Measurements from ENCODE around the gene TTC27.
A peak's percentile ranks its signal among the peaks of the same experiment; 100 is the strongest.
"Not testable (repeated sequence)": the region's sequence is repeated elsewhere in the genome, so short reads cannot be mapped to it uniquely, and the experiment has no call there.

Gene TTC27

DNA sequence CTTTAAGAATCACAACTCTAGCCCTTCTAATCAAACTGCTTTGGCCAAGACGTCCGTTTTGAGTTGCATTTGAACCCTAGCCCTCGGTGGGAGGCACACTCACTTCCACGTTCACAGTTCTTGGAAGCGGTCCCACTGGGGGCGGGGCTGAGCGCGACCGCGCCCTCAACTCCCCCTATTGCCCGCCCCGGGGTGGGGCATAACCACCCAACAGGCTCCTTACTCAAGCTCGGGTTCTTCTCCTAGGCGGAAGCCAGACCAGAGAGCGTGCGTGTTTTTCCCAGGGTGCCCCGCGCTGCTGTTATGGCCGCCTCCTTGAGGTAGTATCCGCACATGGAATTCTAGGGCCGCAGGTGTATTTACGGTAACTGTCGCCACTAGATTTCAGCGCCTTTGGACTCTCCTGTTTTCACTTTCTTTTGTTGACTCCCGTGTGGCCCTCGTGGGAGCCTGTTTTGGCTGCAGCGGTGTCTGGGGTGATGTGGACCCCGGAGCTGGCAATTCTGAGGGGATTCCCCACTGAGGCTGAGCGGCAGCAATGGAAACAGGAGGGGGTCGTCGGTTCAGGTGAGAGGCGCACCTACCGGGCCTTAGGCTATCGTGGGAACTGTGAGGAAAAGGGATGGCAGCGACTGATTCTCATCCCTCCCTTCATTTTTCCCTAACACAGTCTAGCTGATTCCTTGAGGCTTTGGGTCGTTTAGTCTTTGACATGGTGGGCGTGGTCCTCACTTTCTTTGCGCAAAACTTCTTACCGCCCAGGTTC is at the start of gene TTC27:
TTC27 (plus strand) TSS at position 237 of the 766 bp plus-strand sequence; CDS start at position 480, 243 bp downstream.
- peak; percentile 94 for DNase-seq (ENCODE audit: low read depth)

DNA sequence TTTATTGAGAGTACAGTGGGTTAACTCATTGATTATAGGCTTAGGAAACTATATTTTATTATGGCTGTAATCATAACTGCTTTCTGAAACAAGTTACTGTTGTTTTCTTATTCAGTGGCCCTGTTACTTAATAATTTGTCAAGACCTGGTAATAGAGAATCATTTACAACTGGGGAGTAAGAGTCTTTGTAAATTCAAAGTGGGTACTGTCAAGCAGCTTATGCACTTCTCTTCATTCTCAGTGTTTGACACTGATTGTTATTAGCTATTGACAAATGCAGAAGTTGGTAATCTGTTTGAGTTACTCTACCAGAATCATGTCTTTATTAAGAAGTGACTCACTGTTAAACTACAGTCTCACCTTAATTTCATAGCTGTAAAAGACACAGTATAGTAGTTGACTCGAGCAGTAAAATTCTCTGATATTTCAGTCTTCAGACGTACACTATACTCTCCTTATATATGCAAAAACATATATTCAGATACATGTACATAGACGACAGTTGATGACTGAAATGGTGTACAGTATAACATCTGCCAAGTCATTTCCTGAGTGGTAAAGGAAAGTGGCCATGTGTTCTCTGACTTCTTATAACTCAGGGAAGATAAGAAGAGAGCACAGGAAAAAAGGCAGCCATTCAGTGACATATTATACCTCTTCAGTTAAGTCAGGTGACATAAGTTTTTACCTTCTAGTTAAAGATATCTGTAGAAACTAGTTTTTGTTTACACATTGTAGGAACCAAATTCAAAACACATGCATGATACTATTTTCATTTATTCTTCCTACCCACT is 36.0 kb upstream of the TTC27 start:
- DNase-seq (ENCODE audit: low read depth) = peak; percentile 29

DNA sequence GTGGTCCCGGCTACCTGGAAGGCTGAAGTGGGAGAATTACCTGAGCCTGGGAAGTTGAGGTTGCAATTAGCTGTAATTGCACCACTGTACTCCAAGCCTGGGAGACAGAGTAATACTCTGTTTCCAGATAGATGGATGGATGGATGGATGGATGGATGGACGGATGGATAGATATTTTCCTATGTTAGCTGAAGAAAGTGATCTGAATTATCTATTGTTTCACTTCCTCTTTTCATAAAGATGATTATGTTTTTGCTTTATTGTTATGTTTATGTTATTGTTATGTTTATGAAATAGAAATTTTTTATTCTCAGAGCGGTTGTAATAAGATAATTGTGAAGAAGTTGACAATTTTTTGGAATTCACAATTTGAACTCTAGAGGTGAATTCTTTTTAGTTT is 33.3 kb upstream of the TTC27 start:
- DNase-seq (ENCODE audit: low read depth) = no peak

DNA sequence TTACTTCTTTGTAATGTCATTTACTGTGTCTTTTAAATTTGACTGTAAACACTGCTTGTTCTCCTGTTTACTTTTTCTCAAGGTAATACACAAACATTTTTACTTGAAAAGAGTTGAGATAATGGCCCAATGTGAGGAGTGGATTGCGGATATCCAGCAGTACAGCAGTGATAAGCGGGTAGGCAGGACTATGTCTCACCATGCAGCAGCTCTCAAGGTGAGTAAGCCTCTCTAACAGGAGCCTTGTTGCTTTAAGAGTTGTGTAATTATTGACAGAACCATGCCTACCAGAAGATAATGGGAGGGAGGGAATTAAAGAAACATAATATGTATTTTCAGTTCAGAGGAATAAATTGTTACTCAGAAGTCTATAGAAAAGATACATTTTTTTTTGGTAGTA is 16.5 kb upstream of the TTC27 start:
- DNase-seq (ENCODE audit: low read depth) = peak; percentile 63

DNA sequence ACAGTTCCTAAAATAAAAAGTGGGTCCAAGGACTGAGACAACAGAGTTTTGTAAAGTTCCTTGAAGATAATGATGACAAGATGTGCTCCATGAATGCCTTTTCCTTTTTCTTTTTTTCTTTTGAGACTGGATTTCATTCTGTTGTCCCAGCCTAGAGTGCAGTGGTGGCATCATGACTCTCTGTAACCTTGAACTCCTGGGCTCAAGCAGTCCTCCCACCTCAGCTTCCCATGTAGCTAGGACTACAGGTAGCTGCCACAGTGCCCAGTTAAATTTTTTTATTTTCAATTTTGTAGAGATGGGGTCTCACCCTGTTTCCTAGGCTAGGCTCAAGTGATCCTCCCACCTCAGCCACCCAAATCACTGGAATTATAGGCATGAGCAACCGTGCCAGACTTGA is 16.1 kb upstream of the TTC27 start:
- no peak for DNase-seq (ENCODE audit: low read depth)

DNA sequence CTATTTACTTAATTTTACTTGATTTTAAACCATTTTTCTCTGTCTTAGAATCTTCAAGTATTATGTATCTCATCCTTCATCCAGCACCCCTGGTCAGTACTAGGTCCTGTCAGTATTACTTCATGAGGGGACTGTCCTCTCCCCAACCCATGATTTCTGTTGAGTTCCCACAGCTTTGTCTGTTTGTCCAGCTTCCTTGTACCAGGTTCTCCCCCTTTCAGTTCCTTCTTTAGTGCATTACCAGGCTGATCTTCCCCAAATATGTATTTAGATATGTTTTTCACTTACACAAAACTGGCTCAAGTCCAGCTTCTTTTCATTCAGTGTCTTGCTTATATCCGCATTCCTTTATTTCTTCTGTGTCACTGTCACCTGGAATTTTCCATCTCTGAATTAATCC is 13.8 kb upstream of the TTC27 start:
- no peak for DNase-seq (ENCODE audit: low read depth)

DNA sequence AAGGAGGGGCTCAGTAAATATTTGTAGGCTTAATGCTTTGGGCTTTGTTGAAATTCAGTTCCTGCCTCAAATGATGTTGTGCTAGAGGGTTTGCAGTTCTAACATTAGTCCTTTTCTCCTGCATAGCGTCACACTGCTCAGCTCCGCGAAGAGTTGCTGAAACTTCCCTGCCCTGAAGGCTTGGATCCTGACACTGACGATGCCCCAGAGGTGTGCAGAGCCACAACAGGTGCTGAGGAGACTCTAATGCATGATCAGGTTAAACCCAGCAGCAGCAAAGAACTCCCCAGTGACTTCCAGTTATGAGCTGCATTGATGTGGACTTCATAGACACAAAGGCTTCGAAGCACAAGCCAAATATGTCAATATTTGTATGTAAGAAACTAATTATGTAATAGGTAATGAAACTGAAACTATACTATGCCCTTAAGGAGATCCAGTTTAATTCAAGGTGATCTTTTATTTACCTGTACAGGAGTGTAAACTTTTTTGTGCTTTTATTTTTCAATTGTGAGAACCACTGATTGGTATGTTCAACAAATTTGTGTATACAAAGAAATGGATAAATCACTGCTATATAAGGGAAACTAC is 10.2 kb upstream of the TTC27 start:
- no peak for DNase-seq (ENCODE audit: low read depth)

DNA sequence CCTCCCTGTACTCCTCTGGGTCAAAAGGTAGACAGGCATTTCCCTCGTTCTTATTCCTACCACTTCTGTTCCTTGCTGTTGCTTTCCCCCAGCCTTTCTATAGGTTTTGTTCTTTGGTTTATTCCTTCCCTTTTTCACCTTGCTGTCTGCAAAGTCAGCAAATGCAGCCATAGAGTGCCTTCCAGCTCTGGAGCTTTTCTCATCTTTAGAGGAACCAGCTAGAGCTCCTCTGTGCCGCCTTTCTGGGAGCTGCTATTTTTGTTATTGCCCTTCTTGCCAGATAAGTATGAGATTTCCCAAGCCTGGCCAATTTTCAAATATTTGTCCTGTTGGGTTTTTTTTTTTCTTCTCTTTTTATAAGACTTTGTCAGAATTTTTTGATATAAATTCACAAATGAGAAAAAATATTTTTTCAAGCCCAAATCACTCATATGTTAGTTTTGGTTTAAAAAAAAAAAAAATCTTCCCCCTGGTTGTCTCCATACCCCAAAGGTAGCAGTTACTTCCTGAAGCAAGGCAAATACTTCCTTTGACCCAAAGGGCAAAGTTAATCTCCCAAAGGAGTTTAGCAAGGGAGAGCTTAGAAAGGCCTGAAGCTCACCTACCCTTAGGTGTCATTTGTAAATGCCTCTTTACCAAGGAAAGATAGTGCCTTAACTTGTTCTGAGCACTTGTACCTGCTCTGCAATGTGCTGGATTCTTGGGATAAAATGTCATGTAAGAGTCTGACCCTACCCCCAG is 5.1 kb upstream of the TTC27 start:
- DNase-seq (ENCODE audit: low read depth) = no peak

DNA sequence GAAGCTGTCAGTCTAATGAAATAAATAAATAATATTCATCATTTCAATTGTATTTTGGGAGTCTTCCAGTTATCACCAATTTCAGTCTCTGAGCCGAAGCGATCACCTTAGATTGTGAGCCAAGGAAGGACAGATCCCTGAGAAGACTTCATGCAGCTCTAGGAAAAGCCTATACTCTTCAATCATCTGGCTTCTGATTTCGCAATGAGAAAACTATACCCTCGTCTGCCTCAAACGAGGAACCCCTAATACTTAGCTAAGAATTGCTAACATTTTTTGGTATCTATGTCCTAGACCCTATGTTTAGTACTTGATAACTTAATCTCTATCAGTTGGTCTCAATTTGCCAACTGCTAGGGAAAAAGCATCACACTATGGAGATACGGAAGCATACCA is 4.5 kb upstream of the TTC27 start:
- no peak for DNase-seq (ENCODE audit: low read depth)

DNA sequence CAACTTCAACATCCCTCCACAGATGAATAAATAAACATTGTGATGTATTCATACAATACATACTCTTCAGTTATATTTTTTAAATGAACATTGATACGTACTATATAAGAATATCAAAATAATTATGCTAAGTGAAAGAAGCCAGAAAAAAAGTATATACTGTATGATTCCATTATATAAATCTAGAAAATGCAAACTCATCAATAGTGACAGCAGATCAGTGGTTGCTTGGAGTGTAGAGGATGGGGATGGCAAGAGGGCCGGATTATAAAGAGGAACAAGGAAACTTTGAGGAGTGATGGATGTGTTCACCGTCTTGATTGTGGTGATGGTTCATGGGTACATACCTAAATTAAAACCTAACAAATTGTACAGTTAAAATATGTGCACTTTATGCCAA is 3.0 kb upstream of the TTC27 start:
- DNase-seq (ENCODE audit: low read depth) = no peak

DNA sequence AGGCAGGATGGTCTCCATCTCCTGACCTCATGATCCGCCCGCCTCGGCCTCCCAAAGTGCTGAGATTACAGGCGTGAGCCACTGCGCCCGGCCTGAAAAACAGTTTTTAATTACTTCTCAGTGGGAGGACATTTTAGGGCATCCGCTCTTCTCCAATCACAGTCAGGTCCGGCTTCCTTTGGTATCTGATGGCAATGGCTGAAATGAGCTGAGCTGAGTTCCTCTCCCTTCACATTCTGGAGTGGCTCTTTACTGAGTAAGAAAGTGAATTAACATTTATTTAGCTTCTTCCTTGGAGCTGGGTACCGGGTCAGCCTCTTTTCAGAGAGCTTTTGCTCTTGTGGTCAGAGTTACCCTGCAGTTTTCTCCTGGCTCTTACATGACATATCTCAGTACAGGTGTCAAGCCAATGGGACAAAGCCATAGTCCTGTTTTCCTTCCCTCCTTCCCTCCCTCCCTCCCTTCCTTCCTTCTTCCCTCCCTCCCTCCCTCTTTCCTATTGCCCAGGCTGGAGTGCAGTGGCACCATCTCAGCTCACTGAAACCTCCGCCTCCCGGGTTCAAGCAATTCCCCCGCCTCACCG is 1.1 kb upstream of the TTC27 start:
- no peak for DNase-seq (ENCODE audit: low read depth)

DNA sequence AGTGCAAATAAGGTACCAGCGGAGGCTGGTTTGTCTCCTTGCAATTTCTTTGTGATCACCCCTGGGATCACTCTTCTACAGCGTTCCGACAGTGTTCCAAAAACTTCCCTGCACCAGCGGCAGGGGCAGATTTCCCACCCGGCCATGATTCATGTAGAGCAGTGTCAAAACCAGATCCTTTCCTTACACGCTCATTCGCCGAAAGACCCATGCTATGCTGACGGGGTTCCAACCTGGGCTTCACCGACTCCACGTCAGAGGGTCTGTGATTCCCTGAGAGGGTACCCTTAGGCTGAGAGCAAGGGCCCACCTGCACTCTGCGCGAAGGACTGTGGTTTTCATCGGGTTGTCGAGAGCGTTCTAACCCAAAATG is 423 bp upstream of the TTC27 start:
- DNase-seq (ENCODE audit: low read depth) = peak; percentile 56

DNA sequence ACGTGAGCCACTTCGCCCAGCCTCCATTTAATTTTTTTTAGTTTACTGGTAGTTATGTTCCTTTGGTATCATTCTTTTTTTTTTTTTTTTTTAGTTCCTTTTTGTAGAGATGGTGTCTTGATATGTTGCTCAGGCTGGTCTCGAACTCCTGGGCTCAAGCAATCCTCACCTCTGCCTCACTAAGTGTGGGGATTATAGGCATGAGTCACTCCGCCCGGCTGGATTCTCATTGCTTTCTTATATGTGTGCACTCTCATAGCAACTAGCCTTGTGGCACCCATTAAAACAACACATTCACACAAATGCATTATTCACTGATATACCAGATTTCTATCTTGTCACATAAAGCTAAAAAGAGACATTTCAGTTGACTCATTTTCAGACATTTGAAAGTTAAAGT is 4.2 kb downstream of the TTC27 start:
- peak; percentile 76 for DNase-seq (ENCODE audit: low read depth)

DNA sequence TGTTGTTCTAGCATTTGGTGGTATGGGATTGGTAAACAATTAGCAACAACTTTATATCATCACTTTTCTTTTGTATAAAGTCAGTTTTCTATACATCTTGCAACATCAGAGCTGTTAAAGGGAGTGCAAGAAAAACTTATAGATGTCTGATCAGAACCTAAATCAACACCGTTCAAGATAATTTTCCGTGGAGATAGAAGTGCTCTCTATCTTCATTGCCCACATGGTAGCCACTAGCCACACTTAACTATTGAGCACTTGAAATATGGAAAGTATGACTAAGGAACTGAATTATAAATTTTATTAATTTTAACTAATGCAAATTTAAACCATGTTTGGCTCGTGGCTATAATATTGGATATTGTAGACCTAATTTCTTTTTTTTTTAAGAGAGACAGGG is 5.2 kb downstream of the TTC27 start:
- DNase-seq (ENCODE audit: low read depth) = no peak

DNA sequence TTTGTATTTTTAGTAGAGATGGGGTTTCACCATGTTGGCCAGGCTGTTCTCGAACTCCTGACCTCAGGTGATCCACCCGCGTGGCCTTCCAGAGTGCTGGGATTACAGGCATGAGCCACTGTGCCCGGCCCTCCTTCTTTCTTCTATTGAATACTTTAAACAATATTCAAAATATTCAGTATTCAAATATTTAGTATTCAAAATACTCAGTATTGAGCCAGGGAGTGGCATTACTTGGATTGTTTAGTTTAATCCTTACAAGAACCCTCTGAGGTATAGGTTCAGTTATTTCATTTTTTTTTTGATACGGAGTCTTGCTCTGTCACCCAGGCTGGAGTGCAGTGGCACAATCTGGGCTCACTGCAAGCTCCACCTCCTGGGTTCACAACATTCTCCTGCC is 10.7 kb downstream of the TTC27 start:
- DNase-seq (ENCODE audit: low read depth) = not testable (repeated sequence)

DNA sequence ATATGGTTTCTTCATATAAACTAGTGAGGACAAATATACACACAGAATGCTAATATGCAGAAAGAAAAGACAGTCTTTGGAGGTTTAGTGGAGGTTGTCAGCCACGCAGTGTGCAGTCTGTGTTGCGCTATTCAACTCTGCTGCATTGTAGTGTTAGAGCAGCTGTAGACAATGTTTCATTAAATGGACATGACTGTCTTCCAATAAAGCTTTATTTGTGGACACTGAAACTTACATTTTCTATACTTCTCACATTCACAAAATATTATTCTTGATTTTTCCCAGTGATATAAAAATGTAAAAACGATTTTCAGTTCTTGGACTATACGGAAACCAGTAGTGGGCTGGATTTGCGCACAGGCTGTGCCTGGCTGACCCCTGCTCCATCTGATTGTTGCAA is 13.3 kb downstream of the TTC27 start:
- DNase-seq (ENCODE audit: low read depth) = no peak

DNA sequence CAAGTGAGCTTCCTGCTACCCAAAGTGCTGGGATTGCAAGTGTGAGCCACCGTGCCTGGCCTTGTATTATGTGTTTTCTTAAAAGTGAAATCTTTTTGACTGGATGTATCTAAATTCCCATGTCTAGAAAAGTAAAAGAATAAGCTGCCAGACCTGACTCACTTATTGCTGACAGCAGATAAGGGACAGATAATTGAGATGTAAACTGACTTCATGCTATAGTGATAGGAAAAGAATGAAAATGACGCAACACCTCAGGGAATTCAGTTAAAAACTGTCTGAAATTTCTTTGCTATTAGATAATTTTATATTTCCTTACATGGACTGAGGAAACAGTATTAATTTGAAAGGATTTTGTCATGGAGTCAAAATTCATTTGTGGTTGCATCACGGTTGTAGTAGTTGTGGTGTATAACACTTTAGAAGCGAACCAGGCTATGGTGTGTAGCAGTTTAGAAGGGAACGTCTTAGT is 19.4 kb downstream of the TTC27 start:
- peak; percentile 97 for DNase-seq (ENCODE audit: low read depth)

DNA sequence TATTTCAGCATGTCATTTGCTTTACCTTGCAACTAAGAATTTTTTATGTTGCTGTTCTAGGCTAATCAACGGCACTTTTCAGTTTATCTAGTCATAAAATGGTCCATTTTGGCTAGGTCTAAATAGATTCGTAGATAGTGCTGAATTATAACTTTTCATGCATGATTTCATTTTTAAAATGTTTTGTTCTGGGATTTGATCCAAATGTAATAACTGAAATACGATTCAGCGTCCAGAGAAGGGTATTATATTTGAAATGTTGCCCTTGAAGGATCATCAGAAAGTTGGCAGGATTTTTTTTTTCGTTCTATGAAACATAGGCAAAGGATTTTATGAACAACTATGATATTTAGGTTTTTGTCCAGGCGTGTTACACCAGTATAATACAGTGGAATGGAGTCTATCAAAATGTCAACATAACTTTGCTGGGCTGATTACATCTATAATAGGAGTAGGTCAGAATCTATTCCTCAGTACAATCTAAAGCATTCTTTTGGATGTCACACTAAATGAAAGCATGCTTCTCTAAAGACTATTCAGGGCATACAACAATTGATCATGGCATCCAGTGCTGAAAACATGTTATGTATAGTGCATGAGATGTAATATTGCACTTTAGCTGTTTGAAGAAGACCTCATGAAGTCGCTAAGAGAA is 24.8 kb downstream of the TTC27 start:
- no peak for DNase-seq (ENCODE audit: low read depth)

DNA sequence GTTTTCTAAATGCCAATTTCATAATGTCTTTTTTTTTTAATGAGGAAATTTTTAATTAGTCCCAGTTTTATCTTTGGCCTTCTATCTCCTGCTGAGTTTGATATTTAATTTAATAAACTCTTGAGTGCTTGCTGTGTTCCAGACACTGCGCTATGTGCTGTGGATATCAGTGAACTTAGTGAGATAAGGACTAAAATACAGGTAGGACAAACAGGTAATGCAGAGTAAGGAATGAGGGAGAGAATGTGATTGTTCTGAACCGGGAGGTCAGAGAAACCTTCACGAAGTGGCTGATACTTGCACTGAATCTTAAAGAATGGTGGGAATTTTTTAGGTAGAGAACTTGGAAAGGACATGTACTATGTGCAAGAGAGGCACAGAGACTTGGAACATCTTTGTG is 28.2 kb downstream of the TTC27 start:
- no peak for DNase-seq (ENCODE audit: low read depth)

DNA sequence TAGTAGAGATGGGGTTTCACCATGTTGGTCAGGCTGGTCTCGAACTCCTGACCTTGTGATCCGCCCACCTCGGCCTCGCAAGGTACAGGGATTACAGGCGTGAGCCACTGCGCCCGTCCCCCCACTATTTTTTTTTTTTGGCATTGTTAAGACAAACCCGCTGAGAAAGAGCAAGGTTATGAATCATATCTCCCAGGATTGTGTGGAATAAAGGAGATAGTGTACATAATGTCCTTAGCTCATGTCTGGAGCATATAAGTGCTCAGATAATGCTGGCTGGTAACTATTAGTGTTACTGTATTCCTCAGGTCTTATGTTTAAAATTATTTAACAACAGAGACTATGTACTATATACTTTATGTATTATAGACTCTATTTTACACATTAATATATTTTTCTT is 36.0 kb downstream of the TTC27 start:
- peak; percentile 86 for DNase-seq (ENCODE audit: low read depth)

DNA sequence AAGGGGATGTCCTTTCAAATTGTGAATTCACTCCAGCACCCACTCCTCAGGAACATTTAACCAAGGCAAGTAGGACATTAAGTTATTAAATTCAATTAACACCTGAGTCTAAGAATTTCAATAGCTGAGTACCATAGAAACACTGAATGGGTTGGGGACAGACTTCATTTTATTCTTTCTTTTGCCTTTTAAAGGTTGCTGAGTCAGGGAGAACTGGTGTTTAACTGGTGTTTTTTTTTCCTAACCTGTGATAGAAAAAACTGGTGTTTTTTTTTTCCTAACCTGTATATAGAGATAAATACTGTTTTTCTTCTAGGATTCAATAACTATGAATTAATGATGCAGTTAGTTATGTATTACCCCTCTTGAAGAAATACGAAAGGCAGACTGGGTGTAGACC is 38.9 kb downstream of the TTC27 start:
- DNase-seq (ENCODE audit: low read depth) = no peak

DNA sequence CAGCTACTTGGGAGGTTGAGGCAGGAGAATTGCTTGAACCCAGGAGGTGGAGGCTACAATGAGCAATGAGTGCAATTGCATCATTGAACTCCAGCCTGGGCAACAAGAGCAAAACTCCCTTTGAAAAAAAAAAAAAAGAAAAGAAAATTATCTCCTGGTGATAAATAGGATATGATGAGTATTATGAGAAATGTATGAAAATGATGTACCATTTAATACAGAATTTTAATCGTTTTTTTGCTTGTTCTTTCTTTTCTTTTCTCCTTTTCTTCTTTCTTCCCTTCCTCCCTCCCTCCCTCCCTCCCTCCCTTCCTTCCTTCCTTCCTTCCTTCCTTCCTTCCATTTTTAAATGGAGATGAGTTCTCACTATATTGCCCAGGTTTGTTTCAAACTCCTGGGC is 40.4 kb downstream of the TTC27 start:
- DNase-seq (ENCODE audit: low read depth) = no peak

Data from amniotic epithelial cell (primary cell).